PC-9 (cell line): Measurements from ENCODE around the gene SPPL3.

Experiments
- EZH2 ChIP-seq: fragments of 200-600 bp; sonication (generic); IDR thresholded peaks from 2 replicates; pipeline ENCODE4 v1.8.0; 2017; ENCODE audit warnings: antibody characterized with exemption, low read depth
- TF ChIP-seq, protein P1 (sequence below): fragments of 200-600 bp; sonication (generic); conservative IDR thresholded peaks from 2 replicates; pipeline ENCODE4 v1.6.1; 2017; ENCODE audit warnings: mixed run types, antibody characterized with exemption, mild to moderate bottlenecking, moderate library complexity

DNA sequence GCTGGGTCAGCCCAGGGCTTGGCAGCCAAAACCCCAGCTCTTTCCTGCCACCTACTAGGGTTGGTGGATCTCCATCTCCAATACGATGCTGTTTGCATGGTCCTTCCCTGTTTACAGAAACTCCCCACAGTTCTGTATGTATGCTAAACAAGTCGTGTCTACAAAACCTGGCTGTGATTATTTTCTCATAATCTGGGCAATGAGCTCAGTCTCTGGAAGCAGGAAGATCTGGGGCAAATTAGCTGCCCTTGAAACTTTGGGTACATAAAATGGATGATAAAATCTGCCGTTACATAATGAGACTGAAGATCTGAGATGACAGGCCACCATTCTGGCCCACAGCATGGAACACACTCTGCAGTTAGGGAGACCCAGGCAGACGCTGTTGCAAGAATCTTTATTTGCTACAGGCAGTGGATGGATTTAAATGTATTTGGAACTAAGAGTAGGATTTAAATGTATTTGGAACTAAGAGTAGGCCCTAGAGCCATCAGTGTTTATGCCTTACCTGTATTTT, 146.9 kb downstream of the SPPL3 start:
- TF ChIP-seq, protein P1, sequence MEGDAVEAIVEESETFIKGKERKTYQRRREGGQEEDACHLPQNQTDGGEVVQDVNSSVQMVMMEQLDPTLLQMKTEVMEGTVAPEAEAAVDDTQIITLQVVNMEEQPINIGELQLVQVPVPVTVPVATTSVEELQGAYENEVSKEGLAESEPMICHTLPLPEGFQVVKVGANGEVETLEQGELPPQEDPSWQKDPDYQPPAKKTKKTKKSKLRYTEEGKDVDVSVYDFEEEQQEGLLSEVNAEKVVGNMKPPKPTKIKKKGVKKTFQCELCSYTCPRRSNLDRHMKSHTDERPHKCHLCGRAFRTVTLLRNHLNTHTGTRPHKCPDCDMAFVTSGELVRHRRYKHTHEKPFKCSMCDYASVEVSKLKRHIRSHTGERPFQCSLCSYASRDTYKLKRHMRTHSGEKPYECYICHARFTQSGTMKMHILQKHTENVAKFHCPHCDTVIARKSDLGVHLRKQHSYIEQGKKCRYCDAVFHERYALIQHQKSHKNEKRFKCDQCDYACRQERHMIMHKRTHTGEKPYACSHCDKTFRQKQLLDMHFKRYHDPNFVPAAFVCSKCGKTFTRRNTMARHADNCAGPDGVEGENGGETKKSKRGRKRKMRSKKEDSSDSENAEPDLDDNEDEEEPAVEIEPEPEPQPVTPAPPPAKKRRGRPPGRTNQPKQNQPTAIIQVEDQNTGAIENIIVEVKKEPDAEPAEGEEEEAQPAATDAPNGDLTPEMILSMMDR: no peak
- TF ChIP-seq EZH2: no peak
